Measurements from ENCODE around the gene NPHS2.

NPHS2 gene

DNA sequence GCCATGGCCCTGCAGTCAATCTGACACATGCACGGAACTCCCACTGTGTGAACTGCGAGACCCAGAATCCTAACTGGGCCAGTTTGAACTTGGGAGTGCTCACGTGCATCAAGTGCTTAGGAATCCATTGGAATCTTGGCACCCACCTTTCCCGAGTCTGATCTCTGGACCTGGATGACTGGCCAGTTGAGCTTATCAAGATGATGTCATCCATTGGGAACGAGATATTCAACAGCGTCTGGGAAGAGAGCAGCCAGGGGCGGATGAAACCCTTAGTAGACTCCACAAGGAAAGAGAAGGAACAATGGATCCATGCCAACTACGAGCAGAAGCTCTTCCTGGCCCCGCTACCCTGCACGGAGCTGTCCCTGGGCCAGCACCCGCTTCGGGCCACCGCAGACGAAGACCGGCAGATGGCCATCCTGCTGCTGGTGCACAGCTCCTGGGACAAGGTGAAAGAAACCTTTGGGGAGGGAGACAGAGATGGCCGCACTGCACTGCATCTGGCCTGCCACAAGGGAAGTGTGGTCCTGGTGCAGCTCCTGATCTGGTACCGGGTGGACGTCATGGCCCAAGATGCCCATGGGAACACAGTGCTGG, 12.8 kb upstream of the NPHS2 start:
- no peak overlapping the region for H3K9ac ChIP-seq (ENCODE audit: low read length in 5 of 5)
- H3K9me3 ChIP-seq (ENCODE audit: control insufficient read depth in 5 of 5, low read length in 5 of 5) = peaks cover 0 to 18% (median 11%) of the 10 kb centered on the region in 5 donors
- peaks cover 2 to 17% (median 11%) of the 10 kb centered on the region in 5 donors for H3K27me3 ChIP-seq (ENCODE audit: control insufficient read depth in 5 of 5, insufficient read depth in 4 of 5, low read length in 5 of 5)
- no peak overlapping the region for H3K4me3 ChIP-seq (ENCODE audit: low read depth in 1 of 5, low read length in 5 of 5)
- H3K27ac ChIP-seq (ENCODE audit: low read depth, low read length) = no peak overlapping the region
- H3K4me1 ChIP-seq (ENCODE audit: control insufficient read depth in 5 of 5, insufficient read depth in 5 of 5, low read length in 5 of 5) = peaks cover 0 to 19% (median 11%) of the 10 kb centered on the region in 5 donors
- no peaks in the 10 kb centered on the region for H3K36me3 ChIP-seq (ENCODE audit: control insufficient read depth in 5 of 5, insufficient read depth in 5 of 5, low read length in 5 of 5)

DNA sequence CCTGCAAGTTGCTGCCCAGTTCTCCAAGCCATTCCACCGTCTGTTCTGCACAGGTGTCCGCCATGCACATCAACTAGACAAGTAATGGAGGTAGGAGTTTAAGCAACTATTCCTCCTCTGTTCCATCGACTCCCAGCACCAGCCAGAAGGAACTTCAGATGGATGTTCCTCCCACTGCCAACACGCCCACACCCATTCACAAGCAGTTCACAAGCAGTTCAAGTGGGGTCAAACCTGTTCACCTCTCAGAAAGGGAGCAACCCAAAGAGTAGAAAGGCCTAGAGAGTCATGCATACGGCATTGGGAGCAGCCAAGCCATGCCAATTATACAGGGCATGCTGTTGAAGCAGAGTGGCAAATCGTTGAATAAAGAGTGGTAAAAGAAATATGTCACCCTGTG, 11.6 kb upstream of the NPHS2 start:
- peaks cover 2 to 14% (median 9%) of the 10 kb centered on the region in 5 donors for H3K27me3 ChIP-seq (ENCODE audit: control insufficient read depth in 5 of 5, insufficient read depth in 4 of 5, low read length in 5 of 5)

DNA sequence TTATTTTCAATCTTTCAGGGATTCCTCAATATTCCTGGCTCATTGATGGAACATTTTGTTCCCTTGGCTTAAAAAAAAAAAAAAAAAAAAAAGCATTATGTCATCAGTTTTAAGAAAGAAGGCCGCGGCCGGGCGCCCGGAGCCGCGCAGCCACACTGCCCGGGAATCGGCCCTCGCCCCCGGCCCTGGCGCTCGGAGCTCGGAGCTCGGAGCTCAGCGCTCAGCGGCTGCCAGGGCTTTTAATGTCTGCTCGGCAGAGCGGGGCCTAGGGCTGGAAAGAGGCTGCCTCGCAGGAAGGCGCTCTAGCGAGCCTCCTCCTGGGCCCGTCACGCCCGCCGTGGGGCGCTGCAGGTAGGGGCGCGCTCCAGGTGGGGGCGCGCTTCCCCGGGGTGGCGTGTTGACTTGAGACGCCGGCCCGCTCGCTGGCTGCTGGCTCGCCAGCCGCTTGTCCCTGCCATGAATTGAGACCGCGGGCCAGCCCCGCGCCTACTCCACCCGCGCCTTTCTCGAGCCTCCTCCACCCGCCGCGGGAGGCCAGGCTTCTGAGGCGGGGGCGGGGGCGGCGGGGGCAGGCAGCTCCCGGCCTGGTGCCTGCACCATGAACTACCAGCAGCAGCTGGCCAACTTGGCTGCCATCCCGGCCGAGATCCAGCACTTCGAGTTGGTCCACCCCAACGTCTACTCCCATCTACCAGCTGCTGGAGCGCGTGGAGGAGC, 10.5 kb upstream of the NPHS2 start:
- H3K9me3 ChIP-seq (ENCODE audit: control insufficient read depth in 5 of 5, low read length in 5 of 5) = peaks cover 0 to 18% (median 11%) of the 10 kb centered on the region in 5 donors
- H3K9ac ChIP-seq (ENCODE audit: low read length in 5 of 5) = peak overlapping the region in 2 of 5 donors; percentile 61 to 68
- H3K27me3 ChIP-seq (ENCODE audit: control insufficient read depth in 5 of 5, insufficient read depth in 4 of 5, low read length in 5 of 5) = peaks cover 0 to 5% (median 2%) of the 10 kb centered on the region in 5 donors
- H3K4me3 ChIP-seq (ENCODE audit: low read depth in 1 of 5, low read length in 5 of 5) = peak overlapping the region in 4 of 5 donors; percentile 38 to 53 (median 45)
- peaks cover 0 to 5% (median 3%) of the 10 kb centered on the region in 5 donors for H3K4me1 ChIP-seq (ENCODE audit: control insufficient read depth in 5 of 5, insufficient read depth in 5 of 5, low read length in 5 of 5)
- H3K36me3 ChIP-seq (ENCODE audit: control insufficient read depth in 5 of 5, insufficient read depth in 5 of 5, low read length in 5 of 5) = no peaks in the 10 kb centered on the region
- H3K27ac ChIP-seq (ENCODE audit: low read depth, low read length) = no peak overlapping the region

More for the DNA sequence above, 11.6 kb upstream of the NPHS2 start:
- H3K27ac ChIP-seq (ENCODE audit: low read depth, low read length) = no peak overlapping the region
- no peaks in the 10 kb centered on the region for H3K36me3 ChIP-seq (ENCODE audit: control insufficient read depth in 5 of 5, insufficient read depth in 5 of 5, low read length in 5 of 5)
- H3K4me1 ChIP-seq (ENCODE audit: control insufficient read depth in 5 of 5, insufficient read depth in 5 of 5, low read length in 5 of 5) = peaks cover 0 to 13% (median 11%) of the 10 kb centered on the region in 5 donors
- no peak overlapping the region for H3K9ac ChIP-seq (ENCODE audit: low read length in 5 of 5)
- H3K9me3 ChIP-seq (ENCODE audit: control insufficient read depth in 5 of 5, low read length in 5 of 5) = peaks cover 0 to 18% (median 11%) of the 10 kb centered on the region in 5 donors
- no peak overlapping the region for H3K4me3 ChIP-seq (ENCODE audit: low read depth in 1 of 5, low read length in 5 of 5)

DNA sequence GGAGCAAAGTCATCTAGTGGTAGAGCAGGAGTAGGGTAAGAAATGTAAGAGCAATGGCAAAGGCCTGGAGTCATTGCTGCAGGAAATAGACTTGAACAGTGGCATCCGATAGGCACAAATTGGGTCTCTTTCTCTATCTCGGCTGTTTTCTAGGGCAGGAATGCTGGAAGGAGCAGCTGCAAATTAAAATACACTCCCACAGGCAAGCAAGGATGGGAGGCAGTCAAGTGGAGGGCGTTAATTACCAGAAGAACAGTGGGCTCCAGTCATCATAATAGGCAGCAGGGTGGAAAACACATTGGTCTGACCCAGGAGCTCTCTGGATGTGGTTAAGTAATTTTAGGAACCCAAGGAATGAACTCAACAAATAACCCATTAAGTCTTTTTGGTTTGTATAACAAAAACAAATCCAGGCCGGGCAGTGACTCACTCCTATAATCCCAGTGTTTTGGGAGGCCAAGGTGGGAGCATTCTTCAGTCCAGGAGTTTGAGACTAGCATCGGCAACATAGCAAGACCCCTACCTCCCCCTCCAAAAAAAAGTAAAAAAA, 8.1 kb upstream of the NPHS2 start:
- Histone ChIP-seq H3K9ac (ENCODE audit: low read length in 5 of 5) (no peak overlapping the region), H3K36me3 (ENCODE audit: control insufficient read depth in 5 of 5, insufficient read depth in 5 of 5, low read length in 5 of 5) (no peaks in the 10 kb centered on the region), H3K4me3 (ENCODE audit: low read depth in 1 of 5, low read length in 5 of 5) (no peak overlapping the region), H3K4me1 (ENCODE audit: control insufficient read depth in 5 of 5, insufficient read depth in 5 of 5, low read length in 5 of 5) (peaks cover 0 to 4% (median 2%) of the 10 kb centered on the region in 5 donors), H3K27ac (ENCODE audit: low read depth, low read length) (no peak overlapping the region), H3K9me3 (ENCODE audit: control insufficient read depth in 5 of 5, low read length in 5 of 5) (peaks cover 0 to 16% (median 11%) of the 10 kb centered on the region in 5 donors), H3K27me3 (ENCODE audit: control insufficient read depth in 5 of 5, insufficient read depth in 4 of 5, low read length in 5 of 5) (peaks cover 0 to 3% (median 0%) of the 10 kb centered on the region in 5 donors)

DNA sequence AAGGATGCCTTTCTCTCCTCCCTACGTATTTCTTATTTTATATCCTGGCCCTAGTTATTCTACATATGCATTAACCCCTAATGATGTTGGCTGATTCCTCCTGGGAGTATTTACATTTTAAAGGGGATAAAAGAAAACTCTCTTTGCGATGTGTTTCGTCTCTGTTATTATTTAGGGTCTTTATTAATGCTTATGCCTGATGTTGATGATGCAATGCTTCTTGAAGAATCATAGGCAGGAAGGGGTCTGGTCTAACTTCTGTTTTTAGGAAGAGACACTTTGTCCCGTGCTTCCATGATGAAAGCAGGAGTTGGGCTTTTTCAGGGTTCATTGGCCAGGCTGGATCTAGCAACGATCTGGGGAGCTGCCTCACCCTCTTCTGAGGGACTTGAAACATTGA, 761 bp upstream of the NPHS2 start:
- Histone ChIP-seq H3K9ac (ENCODE audit: low read length in 5 of 5) (no peak overlapping the region), H3K36me3 (ENCODE audit: control insufficient read depth in 5 of 5, insufficient read depth in 5 of 5, low read length in 5 of 5) (no peaks in the 10 kb centered on the region), H3K27me3 (ENCODE audit: control insufficient read depth in 5 of 5, insufficient read depth in 4 of 5, low read length in 5 of 5) (peaks cover 15 to 29% (median 28%) of the 10 kb centered on the region in 5 donors)

DNA sequence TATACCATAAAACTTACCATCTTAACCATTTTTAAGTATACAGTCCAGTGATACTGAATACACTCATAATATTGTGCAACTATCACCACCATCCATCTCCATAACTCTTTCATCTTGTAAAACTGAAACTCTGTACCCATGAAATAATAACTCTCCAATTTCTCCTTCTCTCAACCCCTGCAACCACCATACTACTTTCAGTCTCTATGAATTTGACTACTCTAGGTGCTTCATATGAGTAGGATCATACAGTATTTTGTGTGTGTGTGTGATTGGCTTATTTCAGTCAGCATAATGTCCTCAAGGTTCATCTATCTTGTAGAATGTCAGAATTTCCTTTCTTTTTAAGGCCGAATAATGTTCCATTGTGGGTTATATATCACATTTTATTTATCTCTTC, 17.7 kb downstream of the NPHS2 start:
- no peaks in the 10 kb centered on the region for H3K4me1 ChIP-seq (ENCODE audit: control insufficient read depth in 5 of 5, insufficient read depth in 5 of 5, low read length in 5 of 5)
- no peaks in the 10 kb centered on the region for H3K9me3 ChIP-seq (ENCODE audit: control insufficient read depth in 5 of 5, low read length in 5 of 5)
- H3K9ac ChIP-seq (ENCODE audit: low read length in 5 of 5) = no peak overlapping the region
- H3K36me3 ChIP-seq (ENCODE audit: control insufficient read depth in 5 of 5, insufficient read depth in 5 of 5, low read length in 5 of 5) = no peaks in the 10 kb centered on the region
- no peak overlapping the region for H3K4me3 ChIP-seq (ENCODE audit: low read depth in 1 of 5, low read length in 5 of 5)
- no peaks in the 10 kb centered on the region for H3K27me3 ChIP-seq (ENCODE audit: control insufficient read depth in 5 of 5, insufficient read depth in 4 of 5, low read length in 5 of 5)
- H3K27ac ChIP-seq (ENCODE audit: low read depth, low read length) = no peak overlapping the region

More for the DNA sequence above, 761 bp upstream of the NPHS2 start:
- H3K9me3 ChIP-seq (ENCODE audit: control insufficient read depth in 5 of 5, low read length in 5 of 5) = no peaks in the 10 kb centered on the region
- no peak overlapping the region for H3K4me3 ChIP-seq (ENCODE audit: low read depth in 1 of 5, low read length in 5 of 5)
- H3K4me1 ChIP-seq (ENCODE audit: control insufficient read depth in 5 of 5, insufficient read depth in 5 of 5, low read length in 5 of 5) = peaks cover 0 to 5% (median 0%) of the 10 kb centered on the region in 5 donors
- no peak overlapping the region for H3K27ac ChIP-seq (ENCODE audit: low read depth, low read length)

DNA sequence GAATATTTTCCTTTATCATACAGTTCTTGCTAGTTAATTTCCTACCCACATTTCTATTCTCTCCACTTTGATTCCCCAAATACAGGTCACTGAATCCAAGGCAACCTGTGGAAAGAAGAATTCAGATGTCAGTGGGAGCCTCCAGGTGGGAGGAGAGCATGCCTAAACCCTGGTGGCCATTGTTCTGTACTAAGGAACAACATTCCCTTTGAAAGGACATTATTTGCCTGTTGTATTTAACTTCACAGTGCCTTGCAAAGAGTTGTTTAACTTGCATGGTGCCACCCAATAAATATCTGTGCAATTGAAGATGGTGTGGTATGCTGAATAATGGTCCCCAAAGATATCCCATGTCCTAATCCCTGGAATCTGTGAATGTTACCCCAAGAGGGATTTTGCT, 21.3 kb downstream of the NPHS2 start:
- Histone ChIP-seq H3K36me3 (ENCODE audit: control insufficient read depth in 5 of 5, insufficient read depth in 5 of 5, low read length in 5 of 5) (no peaks in the 10 kb centered on the region), H3K9ac (ENCODE audit: low read length in 5 of 5) (no peak overlapping the region), H3K27me3 (ENCODE audit: control insufficient read depth in 5 of 5, insufficient read depth in 4 of 5, low read length in 5 of 5) (no peaks in the 10 kb centered on the region), H3K4me1 (ENCODE audit: control insufficient read depth in 5 of 5, insufficient read depth in 5 of 5, low read length in 5 of 5) (peaks cover 0 to 8% (median 0%) of the 10 kb centered on the region in 5 donors), H3K27ac (ENCODE audit: low read depth, low read length) (no peak overlapping the region), H3K4me3 (ENCODE audit: low read depth in 1 of 5, low read length in 5 of 5) (no peak overlapping the region), H3K9me3 (ENCODE audit: control insufficient read depth in 5 of 5, low read length in 5 of 5) (no peaks in the 10 kb centered on the region)

DNA sequence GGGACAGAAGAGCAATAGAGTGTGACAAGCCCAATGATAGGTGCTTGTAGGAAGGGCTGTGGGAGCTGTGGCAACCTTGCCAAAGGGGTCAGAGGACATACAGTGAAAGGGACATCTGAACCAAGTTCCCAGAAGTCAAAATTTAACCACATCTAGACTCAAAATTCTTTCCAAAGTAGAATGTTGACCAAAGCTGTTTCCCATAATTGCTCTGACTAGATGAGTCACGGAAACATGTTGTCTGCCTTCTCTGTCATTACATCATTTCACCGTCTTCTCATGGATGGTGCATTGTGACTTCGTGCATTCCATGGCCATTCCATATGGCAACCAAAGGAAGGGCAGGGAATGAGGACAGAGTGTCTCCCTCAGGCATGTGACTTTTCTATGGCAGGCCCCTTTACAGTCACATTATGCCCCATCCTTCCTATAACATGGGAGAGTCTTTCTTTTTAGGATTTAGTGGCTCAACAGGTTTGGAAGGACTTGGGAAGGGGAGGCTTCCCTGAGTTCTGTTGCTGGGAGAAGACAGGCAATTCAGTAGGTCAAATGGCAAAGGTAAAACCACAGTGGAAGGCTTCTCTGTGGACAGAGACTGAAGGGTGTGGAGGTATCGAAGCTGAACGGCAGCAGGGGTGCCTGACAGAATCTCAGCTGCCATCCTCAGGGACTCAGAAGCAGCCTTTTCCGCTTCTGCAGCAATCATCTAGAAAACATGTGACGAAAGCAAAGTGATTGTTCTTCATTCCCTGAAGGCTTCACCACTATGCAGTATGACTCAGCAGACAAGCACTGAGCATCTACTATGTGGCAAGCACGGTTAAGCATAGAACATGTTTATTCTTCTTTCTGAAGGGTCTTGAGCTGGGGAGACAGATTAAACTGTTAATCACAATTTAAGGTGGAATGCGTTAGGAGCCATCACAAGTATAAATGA, 24.7 kb downstream of the NPHS2 start:
- no peak overlapping the region for H3K27ac ChIP-seq (ENCODE audit: low read depth, low read length)
- no peaks in the 10 kb centered on the region for H3K36me3 ChIP-seq (ENCODE audit: control insufficient read depth in 5 of 5, insufficient read depth in 5 of 5, low read length in 5 of 5)
- no peak overlapping the region for H3K4me3 ChIP-seq (ENCODE audit: low read depth in 1 of 5, low read length in 5 of 5)
- H3K4me1 ChIP-seq (ENCODE audit: control insufficient read depth in 5 of 5, insufficient read depth in 5 of 5, low read length in 5 of 5) = peaks cover 0 to 8% (median 0%) of the 10 kb centered on the region in 5 donors
- no peaks in the 10 kb centered on the region for H3K9me3 ChIP-seq (ENCODE audit: control insufficient read depth in 5 of 5, low read length in 5 of 5)
- no peaks in the 10 kb centered on the region for H3K27me3 ChIP-seq (ENCODE audit: control insufficient read depth in 5 of 5, insufficient read depth in 4 of 5, low read length in 5 of 5)
- H3K9ac ChIP-seq (ENCODE audit: low read length in 5 of 5) = no peak overlapping the region

DNA sequence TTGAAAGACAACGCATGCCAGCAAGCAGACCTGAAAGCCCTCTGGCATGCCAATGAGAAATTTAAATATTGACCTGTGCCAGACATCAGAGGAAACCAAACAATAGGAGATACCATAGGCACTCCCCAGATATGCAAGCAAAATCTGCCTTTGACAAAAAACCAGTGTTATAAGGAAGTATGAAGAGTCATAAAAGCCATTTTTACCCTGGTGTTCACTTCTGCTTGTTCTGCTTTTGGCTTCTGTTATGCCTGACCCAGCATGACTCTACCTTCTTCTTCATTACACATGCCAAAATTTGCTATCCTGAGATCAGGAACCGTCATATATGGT, 26.4 kb downstream of the NPHS2 start:
- no peak overlapping the region for H3K27ac ChIP-seq (ENCODE audit: low read depth, low read length)
- peaks cover 0 to 8% (median 0%) of the 10 kb centered on the region in 5 donors for H3K4me1 ChIP-seq (ENCODE audit: control insufficient read depth in 5 of 5, insufficient read depth in 5 of 5, low read length in 5 of 5)
- H3K4me3 ChIP-seq (ENCODE audit: low read depth in 1 of 5, low read length in 5 of 5) = no peak overlapping the region
- no peaks in the 10 kb centered on the region for H3K36me3 ChIP-seq (ENCODE audit: control insufficient read depth in 5 of 5, insufficient read depth in 5 of 5, low read length in 5 of 5)
- H3K9ac ChIP-seq (ENCODE audit: low read length in 5 of 5) = no peak overlapping the region
- no peaks in the 10 kb centered on the region for H3K27me3 ChIP-seq (ENCODE audit: control insufficient read depth in 5 of 5, insufficient read depth in 4 of 5, low read length in 5 of 5)
- no peaks in the 10 kb centered on the region for H3K9me3 ChIP-seq (ENCODE audit: control insufficient read depth in 5 of 5, low read length in 5 of 5)

Measured in subcutaneous abdominal adipose tissue (tissue), 5 donors.